Naive thymus-derived CD4-positive, alpha-beta T cell (primary cell): Measurements from ENCODE around the gene MARCOL. TPM values are rescaled to one million over a fixed set of nuclear protein-coding genes. Genes with fewer than 3 reads are reported as not detected.
A peak's percentile ranks its signal among the peaks of the same experiment; 100 is the strongest.

Source experiments
- ATAC-seq: fragments of 150-1000 bp; cut with Tn5 transposase; 2 replicates; pipeline ENCODE4 v1.10.0; 2021; ENCODE audit warnings: mild to moderate bottlenecking, moderate library complexity
- CTCF ChIA-PET: fragments of 350-600 bp; sonication (Branson Sonifier 250); formaldehyde crosslinking; loops from one replicate; lab custom pipeline; 2021; ENCODE audit warnings: antibody characterized with exemption; lab: Charles Lee
- POLR2A ChIA-PET: fragments of 350-600 bp; sonication (Branson Sonifier 250); formaldehyde crosslinking; loops from one replicate; lab custom pipeline; 2021; ENCODE audit warnings: antibody characterized with exemption, inconsistent platforms; lab: Charles Lee
- DNase-seq, 9 donors: peaks; one replicate each; pipeline versions ENCODE4 v3.0.0 to v3.0.0-alpha.2; 2020 to 2022; ENCODE audit warnings: mixed read lengths in 1 of 9
- H3K27ac ChIP-seq: one replicate; pipeline ENCODE4 v1.7.0; 2013; ENCODE audit warnings: mild to moderate bottlenecking, low read depth, low read length, moderate library complexity
- H3K27me3 ChIP-seq, 2 donors: one replicate each; pipeline ENCODE4 v1.7.0; 2013; ENCODE audit warnings: low read length in 2 of 2, mild to moderate bottlenecking in 2 of 2, moderate library complexity in 2 of 2; ENCODE audit not compliant: control insufficient read depth in 2 of 2, insufficient read depth in 2 of 2
- H3K36me3 ChIP-seq, 3 experiments: 1 replicate in 2 of 3; 2 replicates in 1 of 3; pipeline ENCODE4 v1.7.0; 2013; ENCODE audit warnings: low read length in 3 of 3, mild to moderate bottlenecking in 3 of 3, moderate library complexity in 1 of 3; ENCODE audit not compliant: insufficient read depth in 3 of 3, control insufficient read depth in 2 of 3
- H3K4me1 ChIP-seq, 2 donors: one replicate each; pipeline ENCODE4 v1.7.0; 2013; ENCODE audit warnings: low read length in 2 of 2, mild to moderate bottlenecking in 2 of 2, moderate library complexity in 1 of 2; ENCODE audit not compliant: control insufficient read depth in 2 of 2, insufficient read depth in 2 of 2
- H3K4me3 ChIP-seq: 2 replicates; pipeline ENCODE4 v1.7.0; 2013; ENCODE audit warnings: mild to moderate bottlenecking, low read length
- H3K9me3 ChIP-seq, 3 experiments: 1 replicate in 2 of 3; 2 replicates in 1 of 3; pipeline ENCODE4 v1.7.0; 2013; ENCODE audit warnings: low read length in 3 of 3; ENCODE audit not compliant: control insufficient read depth in 2 of 3
- H3K27ac Mint-ChIP-seq, 9 donors: one replicate each; pipeline ENCODE4 v1.8.0; 2020 to 2022; ENCODE audit warnings: mixed read lengths in 9 of 9, mild to moderate bottlenecking in 8 of 9, moderate library complexity in 5 of 9, inconsistent platforms in 2 of 9
- H3K27me3 Mint-ChIP-seq, 5 donors: one replicate each; pipeline ENCODE4 v1.8.0; 2021 to 2022; ENCODE audit warnings: mixed read lengths in 5 of 5, mild to moderate bottlenecking in 1 of 5
- H3K36me3 Mint-ChIP-seq, 5 donors: one replicate each; pipeline ENCODE4 v1.8.0; 2020 to 2022; ENCODE audit warnings: mixed read lengths in 5 of 5, mild to moderate bottlenecking in 3 of 5, inconsistent platforms in 1 of 5
- H3K4me1 Mint-ChIP-seq, 7 donors: one replicate each; pipeline ENCODE4 v1.8.0; 2020 to 2022; ENCODE audit warnings: mixed read lengths in 7 of 7, mild to moderate bottlenecking in 3 of 7, inconsistent platforms in 1 of 7
- H3K4me3 Mint-ChIP-seq, 10 donors: one replicate each; pipeline ENCODE4 v1.8.0; 2020 to 2022; ENCODE audit warnings: mild to moderate bottlenecking in 10 of 10, mixed read lengths in 10 of 10, moderate library complexity in 6 of 10, inconsistent platforms in 2 of 10
- H3K9me3 Mint-ChIP-seq, 11 donors: one replicate each; pipeline ENCODE4 v1.8.0; 2020 to 2022; ENCODE audit warnings: mixed read lengths in 11 of 11, mild to moderate bottlenecking in 4 of 11, inconsistent platforms in 1 of 11, moderate library complexity in 1 of 11
- intact Hi-C, 2 donors: fragments of 100-400 bp; cut with micrococcal nuclease; formaldehyde crosslinking; loops; one replicate each; pipeline ENCODE4 v1.15.1; 2023
- polyA plus RNA-seq, 2 donors: library from polyadenylated mRNA; unstranded; fragments of 300-500 nt; fragmentation: Illumina TruSeq; gene quantifications; one replicate each; pipeline ENCODE4 v1.2.3, GENCODE V29; 2021
- total RNA-seq, 6 experiments: library from RNA in 5 of 6; stranded (reverse) in 5 of 6; gene quantifications; 1 replicate in 5 of 6; 2 replicates in 1 of 6; pipeline ENCODE4 v1.2.3 and lab custom pipeline; 2021 to 2026

Gene MARCOL
- total RNA-seq: not detected
- not detected for polyA plus RNA-seq
- not detected for total RNA-seq (lab: John Stamatoyannopoulos, UW)

DNA sequence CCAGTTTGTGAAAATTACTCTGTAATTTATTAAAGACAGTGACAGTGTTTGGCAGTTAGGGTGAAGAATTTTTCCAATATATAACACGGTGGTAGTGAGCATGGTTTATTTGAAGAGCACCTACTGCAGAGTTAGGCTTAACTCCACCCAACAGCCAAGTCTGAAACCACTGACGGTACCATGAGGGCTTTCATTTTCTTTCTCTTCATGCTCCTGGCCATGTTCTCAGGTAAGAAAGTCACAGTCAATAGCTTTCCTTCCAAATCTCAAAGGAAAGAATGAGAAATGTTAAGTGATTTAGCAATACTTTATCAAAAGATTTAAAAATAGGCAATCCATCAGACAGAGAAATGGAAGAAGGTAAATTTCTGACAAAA is at the start of gene MARCOL:
Gene MARCOL, plus strand, starts transcription at position 108 of the 377 bp plus-strand sequence. Its CDS starts 73 bp downstream, at position 181.
- DNase-seq: no peak
- no peak within 1 kb of the TSS for H3K27ac ChIP-seq
- Mint-ChIP-seq H3K4me3 (no peak within 1 kb of the TSS), H3K27ac (no peak within 1 kb of the TSS), H3K36me3 (no peaks in the 10 kb centered on the region), H3K4me1 (no peaks in the 10 kb centered on the region), H3K9me3 (peaks cover 0 to 4% (median 0%) of the 10 kb centered on the region in 11 donors), H3K27me3 (peaks cover 0 to 15% (median 10%) of the 10 kb centered on the region in 5 donors)
- CTCF ChIA-PET: no interaction called here
- H3K36me3 ChIP-seq: no peaks in the 10 kb centered on the region
- POLR2A ChIA-PET: no interaction called here
- no peak within 1 kb of the TSS for H3K4me3 ChIP-seq
- no peaks in the 10 kb centered on the region for H3K4me1 ChIP-seq
- intact Hi-C loops: no loop called here
- no peak for ATAC-seq
- no peaks in the 10 kb centered on the region for H3K27me3 ChIP-seq
- no peaks in the 10 kb centered on the region for H3K9me3 ChIP-seq

DNA sequence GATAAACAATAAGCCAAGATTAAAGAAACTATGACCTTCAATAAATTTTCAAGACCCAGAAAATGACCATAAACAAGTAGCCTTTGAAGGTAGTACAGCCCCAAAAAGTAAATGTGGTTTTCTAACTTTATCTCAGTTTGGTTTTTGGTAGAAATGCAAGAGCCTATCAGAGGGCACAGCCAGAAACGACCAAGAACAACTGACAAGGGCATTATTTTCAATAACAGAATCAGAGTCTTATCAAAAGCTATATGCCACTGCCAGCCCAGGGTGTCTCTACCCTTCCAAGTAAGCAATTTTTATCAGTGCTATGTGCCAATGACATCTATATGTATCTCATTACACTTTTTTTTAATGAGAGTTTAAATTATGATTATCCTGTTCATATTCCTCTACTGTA is 47.3 kb upstream of the MARCOL start:
- POLR2A ChIA-PET: no interaction called here

GRCh38 chr5:148193202-148193601 is 45.1 kb upstream of the MARCOL start:
- CTCF ChIA-PET: no interaction called here
- no peak overlapping the region for H3K4me3 Mint-ChIP-seq
- Histone ChIP-seq H3K27me3 (no peaks in the 10 kb centered on the region), H3K36me3 (no peaks in the 10 kb centered on the region), H3K4me3 (no peak overlapping the region), H3K27ac (no peak overlapping the region), H3K4me1 (no peaks in the 10 kb centered on the region), H3K9me3 (no peaks in the 10 kb centered on the region)
- H3K36me3 Mint-ChIP-seq: no peaks in the 10 kb centered on the region
- DNase-seq (no peak), ATAC-seq (no peak)
- H3K4me1 Mint-ChIP-seq: peaks cover 0 to 1% (median 0%) of the 10 kb centered on the region in 7 donors
- H3K27ac Mint-ChIP-seq: no peak overlapping the region
- H3K27me3 Mint-ChIP-seq: peaks cover 3 to 20% (median 5%) of the 10 kb centered on the region in 5 donors
- POLR2A ChIA-PET: no interaction called here
- no peaks in the 10 kb centered on the region for H3K9me3 Mint-ChIP-seq
- intact Hi-C loops: no loop called here

More for the DNA sequence above, 47.3 kb upstream of the MARCOL start:
- Mint-ChIP-seq H3K9me3 (no peaks in the 10 kb centered on the region), H3K36me3 (no peaks in the 10 kb centered on the region), H3K4me3 (no peak overlapping the region), H3K27me3 (peaks cover 5 to 29% (median 7%) of the 10 kb centered on the region in 5 donors), H3K27ac (no peak overlapping the region), H3K4me1 (peaks cover 0 to 7% (median 0%) of the 10 kb centered on the region in 7 donors)
- no peak for ATAC-seq
- Histone ChIP-seq H3K27ac (no peak overlapping the region), H3K27me3 (no peaks in the 10 kb centered on the region), H3K4me3 (no peak overlapping the region), H3K36me3 (no peaks in the 10 kb centered on the region), H3K4me1 (no peaks in the 10 kb centered on the region), H3K9me3 (no peaks in the 10 kb centered on the region)
- CTCF ChIA-PET: no interaction called here
- DNase-seq: no peak
- intact Hi-C loops: no loop called here

- Mint-ChIP-seq H3K4me1 (peaks cover 0 to 5% (median 0%) of the 10 kb centered on the region in 7 donors), H3K4me3 (peak overlapping the region in 1 of 10 donors; percentile 21), H3K27me3 (peaks cover 0 to 17% (median 11%) of the 10 kb centered on the region in 5 donors), H3K36me3 (no peaks in the 10 kb centered on the region), H3K27ac (no peak overlapping the region), H3K9me3 (peaks cover 0 to 1% (median 0%) of the 10 kb centered on the region in 11 donors)
- no peaks in the 10 kb centered on the region for H3K36me3 ChIP-seq
- H3K4me1 ChIP-seq: no peaks in the 10 kb centered on the region
- CTCF ChIA-PET: no interaction called here
- DNase-seq: no peak
- no peaks in the 10 kb centered on the region for H3K27me3 ChIP-seq
- H3K9me3 ChIP-seq: no peaks in the 10 kb centered on the region
- H3K4me3 ChIP-seq: no peak overlapping the region
- intact Hi-C loops: no loop called here
- H3K27ac ChIP-seq: no peak overlapping the region
- no peak for ATAC-seq
- POLR2A ChIA-PET: no interaction called here
Observed at GRCh38 chr5:148201151-148201550, 37.2 kb upstream of the MARCOL start.

DNA sequence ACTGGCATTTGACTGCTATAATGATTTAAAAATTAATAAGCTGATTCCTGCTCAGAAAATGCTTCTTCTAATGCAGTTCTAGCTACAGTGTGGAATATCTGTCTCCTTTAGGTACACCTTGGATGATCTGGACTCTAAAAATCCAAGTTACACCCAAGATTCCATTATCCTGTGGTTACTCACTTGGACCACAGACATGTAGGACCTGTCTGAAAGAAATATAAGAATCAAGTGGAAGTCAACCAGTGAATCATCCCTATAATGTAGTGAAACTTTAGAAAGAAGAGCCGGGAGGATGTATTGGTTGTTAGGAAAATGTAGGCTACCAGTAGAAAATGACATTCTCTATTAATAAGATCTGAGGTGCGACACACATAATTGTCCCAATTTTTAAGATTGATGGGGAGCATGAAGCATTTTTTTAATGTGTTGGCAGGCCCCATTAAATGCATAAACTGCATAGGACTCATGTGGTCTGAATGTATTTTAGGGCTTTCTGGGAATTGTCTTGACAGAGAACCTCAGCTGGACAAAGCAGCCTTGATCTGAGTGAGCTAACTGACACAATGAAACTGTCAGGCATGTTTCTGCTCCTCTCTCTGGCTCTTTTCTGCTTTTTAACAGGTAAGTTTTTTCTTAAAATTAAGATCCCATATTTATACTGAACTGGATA is 35.7 kb upstream of the MARCOL start, which contains the start of gene SPINK6:
Gene SPINK6, plus strand, starts transcription at position 512 of the 673 bp plus-strand sequence. Its CDS starts 55 bp downstream, at position 567.
- Mint-ChIP-seq H3K9me3 (peaks cover 0 to 3% (median 0%) of the 10 kb centered on the region in 11 donors), H3K36me3 (no peaks in the 10 kb centered on the region), H3K4me3 (no peak within 1 kb of the TSS), H3K27ac (no peak within 1 kb of the TSS), H3K27me3 (peaks cover 0 to 21% (median 11%) of the 10 kb centered on the region in 5 donors), H3K4me1 (peaks cover 0 to 5% (median 0%) of the 10 kb centered on the region in 7 donors)
- intact Hi-C loops: no loop called here
- no peak for ATAC-seq
- H3K27ac ChIP-seq: no peak within 1 kb of the TSS
- DNase-seq: no peak
- H3K9me3 ChIP-seq: no peaks in the 10 kb centered on the region
- no peak within 1 kb of the TSS for H3K4me3 ChIP-seq
- H3K27me3 ChIP-seq: no peaks in the 10 kb centered on the region
- no peaks in the 10 kb centered on the region for H3K36me3 ChIP-seq
- POLR2A ChIA-PET: no interaction called here
- CTCF ChIA-PET: interaction anchor here (0.6 kb wide), 1 partner anchor 257 kb away, joined by 3 read pairs; no protein-coding TSS in a partner anchor
- H3K4me1 ChIP-seq: no peaks in the 10 kb centered on the region

GRCh38 chr5:148205044-148205806 is 33.1 kb upstream of the MARCOL start:
- Histone ChIP-seq H3K4me3 (no peak overlapping the region), H3K27ac (no peak overlapping the region), H3K4me1 (no peaks in the 10 kb centered on the region), H3K27me3 (no peaks in the 10 kb centered on the region), H3K36me3 (no peaks in the 10 kb centered on the region), H3K9me3 (no peaks in the 10 kb centered on the region)
- DNase-seq: no peak
- ChIA-PET POLR2A (no interaction called here), CTCF (no interaction called here)
- Mint-ChIP-seq H3K4me3 (no peak overlapping the region), H3K9me3 (peaks cover 0 to 5% (median 0%) of the 10 kb centered on the region in 11 donors), H3K27ac (no peak overlapping the region), H3K36me3 (no peaks in the 10 kb centered on the region), H3K27me3 (peaks cover 0 to 14% (median 6%) of the 10 kb centered on the region in 5 donors), H3K4me1 (peaks cover 0 to 7% (median 0%) of the 10 kb centered on the region in 7 donors)
- ATAC-seq: no peak
- intact Hi-C loops: no loop called here
